Right lobe of liver (tissue), 6 donors: ENCODE data around the gene VDR. TPM values are rescaled to one million over a fixed set of nuclear protein-coding genes. Genes with fewer than 3 reads are reported as not detected.
A peak's percentile ranks its signal among the peaks of the same experiment; 100 is the strongest.

Experiments used
- ATAC-seq, 4 donors: fragments of 200-7000 bp; cut with Tn5 transposase; one replicate each; pipeline ENCODE4 v1.9.1; 2020; ENCODE audit warnings: mild to moderate bottlenecking in 4 of 4, moderate library complexity in 4 of 4
- DNase-seq, 3 donors: peaks; one replicate each; pipeline ENCODE4 v3.0.0-alpha.2; 2020
- H3K27ac ChIP-seq, 3 donors: fragments of 200-600 bp; one replicate each; pipeline ENCODE4 v1.8.0; 2022
- H3K27me3 ChIP-seq, 2 donors: fragments of 200-600 bp; one replicate each; pipeline ENCODE4 v1.8.0; 2022
- H3K36me3 ChIP-seq, 4 donors: fragments of 200-600 bp; sonication (generic) in 1 of 4; one replicate each; pipeline versions ENCODE4 v1.5.1 to v1.8.0; 2017 to 2022; ENCODE audit warnings: control low read depth in 1 of 4
- H3K4me1 ChIP-seq, 4 donors: fragments of 200-600 bp; sonication (generic) in 1 of 4; one replicate each; pipeline versions ENCODE4 v1.5.1 to v1.8.0; 2017 to 2022; ENCODE audit warnings: control low read depth in 1 of 4
- H3K4me3 ChIP-seq, 3 donors: fragments of 200-600 bp; one replicate each; pipeline ENCODE4 v1.8.0; 2022
- H3K9me3 ChIP-seq, 4 donors: fragments of 200-600 bp; sonication (generic) in 1 of 4; one replicate each; pipeline versions ENCODE4 v1.5.1 to v1.8.0; 2017 to 2022; ENCODE audit warnings: control low read depth in 1 of 4
- CTCF ChIP-seq, 4 donors: fragments of 200-600 bp in 3 of 4; fragments of 450-650 bp in 1 of 4; IDR thresholded peaks; one replicate each; pipeline versions ENCODE4 v1.5.1 to v1.8.0; 2016 to 2022; ENCODE audit warnings: antibody characterized with exemption in 4 of 4, mild to moderate bottlenecking in 2 of 4
- POLR2A ChIP-seq: fragments of 450-650 bp; IDR thresholded peaks from one replicate; pipeline ENCODE4 v1.6.1; 2017; ENCODE audit warnings: antibody characterized with exemption, mild to moderate bottlenecking
- WGBS: methylation state at CpG from one replicate; pipeline ENCODE4 v1.1.6; 2018; ENCODE audit warnings: low coverage, low lambda C conversion rate; ENCODE audit not compliant: insufficient coverage; ENCODE audit errors: missing lambda C conversion rate; 5-methylcytosine and 5-hydroxymethylcytosine counted together
- intact Hi-C, 2 donors: fragments of 100-400 bp; cut with DNase I; formaldehyde crosslinking; loops; one replicate each; pipeline versions ENCODE4 v1.11.2 to v1.14.1; 2022
- total RNA-seq, 6 experiments: library from RNA; depleted of rRNA in 2 of 6; stranded (reverse); fragments of >200 nt in 2 of 6; fragmentation: NEBNext Ultra II Directional in 3 of 6; extraction: Animal tissue kit (Norgen Biotek cat#: 25700) in 3 of 6; gene quantifications; one replicate each; pipeline versions ENCODE4 v1.1.0 to v1.2.4, GENCODE V29; 2016 to 2023
- donor health status: DM: no; HTN: yes; CAD: no.
- donor health status: DM: no; HTN: no; CAD: no.
- donor health status: DM: no; HTN: no; CAD: no.
- donor health status: DM: no; HTN: yes; CAD: no.
- donor health status: DM: no; HTN: yes; CAD: no.

Gene VDR
- total RNA-seq, 6 experiments from 2014 or later: 0.18 to 1.2 (median 0.39) TPM

- H3K27ac ChIP-seq: no peak overlapping the region
- WGBS: no CpG with 5 or more reads among the region's 5 CpGs
- H3K9me3 ChIP-seq: no peaks in the 10 kb centered on the region
- DNase-seq: no peak
- intact Hi-C loops: no loop called here
- TF ChIP-seq POLR2A (no peak), CTCF (IDR thresholded peaks at IDR 0.05) (no peak)
- peaks cover 0 to 7% (median 0%) of the 10 kb centered on the region in 4 donors for H3K4me1 ChIP-seq
- H3K27me3 ChIP-seq: no peaks in the 10 kb centered on the region
- no peak overlapping the region for H3K4me3 ChIP-seq
- no peaks in the 10 kb centered on the region for H3K36me3 ChIP-seq
- no peak for ATAC-seq
These were observed 5.3 kb downstream of the VDR start for GRCh38 chr12:47899466-47899865.

- H3K27ac ChIP-seq: no peak overlapping the region
- no peaks in the 10 kb centered on the region for H3K9me3 ChIP-seq
- no peaks in the 10 kb centered on the region for H3K27me3 ChIP-seq
- 26% methylated on average over 4 of the region's 8 CpGs for WGBS
- H3K4me3 ChIP-seq: no peak overlapping the region
- DNase-seq (no peak), ATAC-seq (peak in 1 of 4 donors; percentile 19)
- H3K36me3 ChIP-seq: no peaks in the 10 kb centered on the region
- peaks cover 0 to 3% (median 0%) of the 10 kb centered on the region in 4 donors for H3K4me1 ChIP-seq
- intact Hi-C loops: no loop called here
- TF ChIP-seq CTCF (IDR thresholded peaks at IDR 0.05) (no peak), POLR2A (no peak)
These were observed 8.2 kb downstream of the VDR start for GRCh38 chr12:47896633-47897032.

- H3K27ac ChIP-seq: no peak overlapping the region
- H3K4me3 ChIP-seq: no peak overlapping the region
- H3K4me1 ChIP-seq: peaks cover 0 to 3% (median 0%) of the 10 kb centered on the region in 4 donors
- WGBS: 86% methylated on average over 4 of the region's 4 CpGs
- H3K36me3 ChIP-seq: no peaks in the 10 kb centered on the region
- no peaks in the 10 kb centered on the region for H3K9me3 ChIP-seq
- TF ChIP-seq POLR2A: no peak
- TF ChIP-seq CTCF (IDR thresholded peaks at IDR 0.05): no peak
- no peaks in the 10 kb centered on the region for H3K27me3 ChIP-seq
- DNase-seq: no peak
- ATAC-seq: no peak
- intact Hi-C loops: no loop called here
These were observed 8.8 kb downstream of the VDR start for GRCh38 chr12:47896022-47896421.

- H3K27ac ChIP-seq: no peak overlapping the region
- no peaks in the 10 kb centered on the region for H3K36me3 ChIP-seq
- no peaks in the 10 kb centered on the region for H3K9me3 ChIP-seq
- intact Hi-C loops: no loop called here
- H3K4me1 ChIP-seq: peaks cover 0 to 3% (median 0%) of the 10 kb centered on the region in 4 donors
- no peaks in the 10 kb centered on the region for H3K27me3 ChIP-seq
- TF ChIP-seq POLR2A: no peak
- no peak for TF ChIP-seq CTCF (IDR thresholded peaks at IDR 0.05)
- H3K4me3 ChIP-seq: no peak overlapping the region
- 89% methylated on average over 6 of the region's 6 CpGs for WGBS
- ATAC-seq (no peak), DNase-seq (no peak)
These were observed 10.1 kb downstream of the VDR start for GRCh38 chr12:47894652-47895051.

GRCh38 chr12:47894068-47894467, 10.7 kb downstream of the VDR start:
- no peak for TF ChIP-seq CTCF (IDR thresholded peaks at IDR 0.05)
- no peak for TF ChIP-seq POLR2A
- Histone ChIP-seq H3K4me3 (no peak overlapping the region), H3K4me1 (peaks cover 0 to 3% (median 0%) of the 10 kb centered on the region in 4 donors), H3K9me3 (no peaks in the 10 kb centered on the region), H3K36me3 (no peaks in the 10 kb centered on the region), H3K27me3 (no peaks in the 10 kb centered on the region), H3K27ac (no peak overlapping the region)
- WGBS: 33% methylated on average over 1 of the region's 1 CpG
- DNase-seq (no peak), ATAC-seq (no peak)
- intact Hi-C loops: no loop called here
